Endothelial cell of umbilical vein (primary cell): ENCODE measurements around the gene GRID1. TPM values are rescaled to one million over a fixed set of nuclear protein-coding genes. Genes with fewer than 3 reads are reported as not detected.

Experiments used
- BruUV-seq: library from RNA; stranded (reverse); fragments of 400-500 nt; replicated peaks from 2 replicates; lab custom pipeline; 2021; lab: Mats Ljungman, UMichigan
- CTCF ChIA-PET: fragments of 300-600, 350-600 bp; sonication (Branson Sonifier 250); formaldehyde crosslinking; loops from one replicate; lab custom pipeline; 2021; ENCODE audit warnings: antibody characterized with exemption, inconsistent platforms; lab: Charles Lee
- POLR2A ChIA-PET: fragments of 300-600, 350-600 bp; sonication (Branson Sonifier 250); formaldehyde crosslinking; loops from one replicate; lab custom pipeline; 2021; ENCODE audit warnings: antibody characterized with exemption, inconsistent platforms; lab: Charles Lee
- DNase-seq: peaks from one replicate; pipeline ENCODE4 v3.0.0-alpha.2; 2011; ENCODE audit warnings: low read depth, low spot score
- FAIRE-seq: peaks from 2 replicates; lab custom pipeline; 2011; peaks lifted over from hg19 to GRCh38; lab: Jason Lieb, UNC
- H2AFZ ChIP-seq: 2 replicates; pipeline ENCODE4 v1.6.0; 2012; ENCODE audit warnings: low read depth, low read length, control low read depth, inconsistent platforms
- H3K27ac ChIP-seq: 2 replicates; pipeline ENCODE4 v1.5.1; 2011; ENCODE audit warnings: low read depth, mild to moderate bottlenecking, control low read depth, low read length, moderate library complexity; ENCODE audit not compliant: insufficient read depth
- H3K27me3 ChIP-seq, 2 experiments: 2 replicates each; pipeline versions ENCODE4 v1.6.0 to v1.6.1; 2011; ENCODE audit warnings: low read length in 2 of 2, mixed read lengths in 1 of 2; ENCODE audit not compliant: control insufficient read depth in 2 of 2, insufficient read depth in 2 of 2
- H3K36me3 ChIP-seq, 2 experiments: 2 replicates in 1 of 2; 3 replicates in 1 of 2; pipeline ENCODE4 v1.5.1; 2011; ENCODE audit warnings: low read length in 2 of 2, mild to moderate bottlenecking in 1 of 2, moderate library complexity in 1 of 2; ENCODE audit not compliant: control insufficient read depth in 2 of 2, insufficient read depth in 2 of 2; ENCODE audit errors: extremely low read depth in 1 of 2
- H3K4me1 ChIP-seq: 3 replicates; pipeline ENCODE4 v1.5.1; 2011; ENCODE audit warnings: mild to moderate bottlenecking, low read length; ENCODE audit not compliant: control insufficient read depth, insufficient read depth; ENCODE audit errors: extremely low read depth
- H3K4me2 ChIP-seq: 2 replicates; pipeline ENCODE4 v1.6.1; 2011; ENCODE audit warnings: low read length, control low read depth, mixed read lengths; ENCODE audit not compliant: insufficient read depth
- H3K4me3 ChIP-seq, 3 experiments: fragments of 200-600 bp in 1 of 3; sonication (generic), shearing (Covaris generic) in 1 of 3; replicated peaks in 1 of 3; 2 replicates each; pipeline ENCODE4 v1.5.1; 2011 to 2016; ENCODE audit warnings: control low read depth in 3 of 3, low read length in 3 of 3, mild to moderate bottlenecking in 2 of 3, inconsistent platforms in 1 of 3, low read depth in 1 of 3, moderate library complexity in 1 of 3; ENCODE audit not compliant: insufficient read depth in 1 of 3
- H3K79me2 ChIP-seq: 2 replicates; pipeline ENCODE4 v1.6.0; 2012; ENCODE audit warnings: low read length, inconsistent platforms; ENCODE audit not compliant: control insufficient read depth, insufficient read depth
- H3K9ac ChIP-seq: replicated peaks from 2 replicates; pipeline ENCODE3; 2011; ENCODE audit warnings: low read length, control low read depth; ENCODE audit not compliant: insufficient read depth; ENCODE audit errors: extremely low read depth
- H3K9me1 ChIP-seq: replicated peaks from 3 replicates; pipeline ENCODE4 v1.6.0; 2011; ENCODE audit warnings: mild to moderate bottlenecking, low read length; ENCODE audit not compliant: control insufficient read depth, insufficient read depth; ENCODE audit errors: extremely low read depth
- H3K9me3 ChIP-seq: replicated peaks from 2 replicates; pipeline ENCODE4 v1.5.1; 2012; ENCODE audit warnings: low read length, inconsistent platforms; ENCODE audit not compliant: control insufficient read depth, insufficient read depth
- H4K20me1 ChIP-seq: replicated peaks from 2 replicates; pipeline ENCODE3; 2011; ENCODE audit warnings: mild to moderate bottlenecking, low read length; ENCODE audit not compliant: control insufficient read depth, insufficient read depth; ENCODE audit errors: extremely low read depth
- EZH2 ChIP-seq: IDR thresholded peaks from 2 replicates; pipeline ENCODE4 v1.6.1; 2012; ENCODE audit warnings: borderline replicate concordance, low read depth, mild to moderate bottlenecking, moderate library complexity, low read length, inconsistent platforms; ENCODE audit not compliant: severe bottlenecking
- FOS ChIP-seq: IDR thresholded peaks from 2 replicates; pipeline ENCODE4 v1.6.1; 2011; ENCODE audit warnings: mild to moderate bottlenecking, low read length, moderate library complexity, borderline replicate concordance; ENCODE audit not compliant: insufficient read depth
- GATA2 ChIP-seq: IDR thresholded peaks from 2 replicates; pipeline ENCODE4 v1.7.0; 2011; ENCODE audit warnings: low read depth, mild to moderate bottlenecking, moderate library complexity, mixed read lengths, low read length; ENCODE audit not compliant: insufficient read length, insufficient read depth
- JUN ChIP-seq: IDR thresholded peaks from 2 replicates; pipeline ENCODE4 v1.6.1; 2011; ENCODE audit warnings: borderline replicate concordance, low read depth; ENCODE audit not compliant: insufficient read length, insufficient read depth
- MYC ChIP-seq: IDR thresholded peaks from one replicate; pipeline ENCODE4 v1.6.1; 2011; ENCODE audit warnings: mild to moderate bottlenecking, low read depth, low read length
- POLR2A ChIP-seq: IDR thresholded peaks from 2 replicates; pipeline ENCODE4 v1.6.1; 2012; ENCODE audit warnings: low read depth, mild to moderate bottlenecking, control low read depth, low read length
- POLR2AphosphoS5 ChIP-seq: IDR thresholded peaks from 2 replicates; pipeline ENCODE4 v1.6.1; 2012; ENCODE audit warnings: low read depth, mild to moderate bottlenecking, control low read depth, low read length, moderate library complexity; ENCODE audit not compliant: insufficient read depth
- dilution Hi-C: fragments of 300-500 bp; cut with MboI; formaldehyde crosslinking; loops from one replicate; pipeline ENCODE4 v1.15.0; 2019; ENCODE audit warnings: low sequenced_read_pairs; ENCODE audit not compliant: extremely low pct_ligation_motif_present
- intact Hi-C: fragments of 100-400 bp; cut with micrococcal nuclease; formaldehyde crosslinking; loops from one replicate; pipeline ENCODE4 v1.10.0; 2022
- polyA plus RNA-seq, 4 experiments: library from polyadenylated mRNA; depleted of rRNA in 3 of 4; stranded (reverse) in 3 of 4; unstranded in 1 of 4; fragments of >200 nt; gene quantifications; 2 replicates each; pipeline versions ENCODE4 v1.2.1 to v1.2.3, GENCODE V29; 2011 to 2012; ENCODE audit warnings: missing spikeins in 1 of 4
- total RNA-seq: library from RNA; stranded (reverse); gene quantifications from 2 replicates; pipeline ENCODE4 v1.2.3, GENCODE V29; 2021
- TF ChIP-seq, protein P1 (sequence below), 2 donors: IDR thresholded peaks; 1 replicate in 1 of 2; 2 replicates in 1 of 2; pipeline ENCODE4 v1.5.1; 2011; ENCODE audit warnings: low read length in 2 of 2, mild to moderate bottlenecking in 2 of 2, moderate library complexity in 2 of 2, control low read depth in 1 of 2, inconsistent platforms in 1 of 2, low read depth in 1 of 2; ENCODE audit not compliant: insufficient read depth in 1 of 2; ENCODE audit errors: extremely low read depth in 1 of 2
- TF ChIP-seq, protein P2 (sequence below): IDR thresholded peaks from 2 replicates; pipeline ENCODE4 v1.6.1; 2011; ENCODE audit not compliant: insufficient read depth, insufficient read length

Gene GRID1
- total and polyA plus RNA-seq, 2 donors (not counting 3 experiments of a cell fraction or from before 2014, with no cell fraction given): not detected

DNA sequence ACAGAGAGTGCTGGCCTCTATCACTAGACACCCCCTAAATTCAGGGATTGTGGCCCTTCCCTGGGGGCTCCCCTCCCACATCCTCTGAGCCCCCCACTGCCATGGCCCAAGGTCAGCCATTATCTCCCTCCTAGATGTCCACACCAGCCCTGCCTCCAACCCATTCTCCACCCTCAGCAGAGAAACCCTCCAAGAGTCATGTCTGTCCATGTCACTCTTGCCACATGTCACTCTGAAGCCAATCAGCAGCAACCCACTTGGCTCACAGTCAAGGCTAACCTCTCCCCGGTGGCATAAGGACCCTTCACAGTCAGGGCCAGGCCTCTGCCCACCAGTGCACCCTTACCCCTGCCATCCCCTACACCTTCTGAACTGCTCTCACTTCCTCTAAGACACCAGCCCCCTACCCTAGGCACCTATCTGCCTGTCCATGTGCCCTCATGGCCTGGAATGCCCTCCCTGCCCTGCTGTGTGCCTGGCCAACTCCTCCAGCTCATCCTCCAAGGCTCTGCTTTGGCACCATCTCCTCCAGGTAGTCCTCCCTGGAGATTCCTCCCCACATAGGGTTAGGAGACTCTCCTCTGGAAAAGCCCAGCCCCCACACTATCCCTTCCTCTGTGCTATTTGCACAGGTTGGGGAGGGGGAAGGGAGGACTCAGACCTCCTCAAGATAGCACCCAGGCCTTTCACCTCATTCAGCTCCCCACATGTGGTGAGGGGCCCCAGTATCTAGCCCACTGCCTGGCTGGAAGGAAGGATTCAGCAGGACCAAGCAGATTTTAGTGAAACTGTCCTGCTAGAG, 83.7 kb downstream of the GRID1 start:
- TF ChIP-seq FOS (no peak), EZH2 (no peak), POLR2AphosphoS5 (no peak), JUN (no peak), GATA2 (no peak), POLR2A (no peak), MYC (no peak)
- TF ChIP-seq, protein P1, sequence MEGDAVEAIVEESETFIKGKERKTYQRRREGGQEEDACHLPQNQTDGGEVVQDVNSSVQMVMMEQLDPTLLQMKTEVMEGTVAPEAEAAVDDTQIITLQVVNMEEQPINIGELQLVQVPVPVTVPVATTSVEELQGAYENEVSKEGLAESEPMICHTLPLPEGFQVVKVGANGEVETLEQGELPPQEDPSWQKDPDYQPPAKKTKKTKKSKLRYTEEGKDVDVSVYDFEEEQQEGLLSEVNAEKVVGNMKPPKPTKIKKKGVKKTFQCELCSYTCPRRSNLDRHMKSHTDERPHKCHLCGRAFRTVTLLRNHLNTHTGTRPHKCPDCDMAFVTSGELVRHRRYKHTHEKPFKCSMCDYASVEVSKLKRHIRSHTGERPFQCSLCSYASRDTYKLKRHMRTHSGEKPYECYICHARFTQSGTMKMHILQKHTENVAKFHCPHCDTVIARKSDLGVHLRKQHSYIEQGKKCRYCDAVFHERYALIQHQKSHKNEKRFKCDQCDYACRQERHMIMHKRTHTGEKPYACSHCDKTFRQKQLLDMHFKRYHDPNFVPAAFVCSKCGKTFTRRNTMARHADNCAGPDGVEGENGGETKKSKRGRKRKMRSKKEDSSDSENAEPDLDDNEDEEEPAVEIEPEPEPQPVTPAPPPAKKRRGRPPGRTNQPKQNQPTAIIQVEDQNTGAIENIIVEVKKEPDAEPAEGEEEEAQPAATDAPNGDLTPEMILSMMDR (IDR thresholded peaks at IDR 0.05; ENCODE audit: extremely low read depth in 1 of 2, insufficient read depth in 1 of 2, low read depth in 1 of 2, low read length in 2 of 2): no peak
- TF ChIP-seq, protein P2, sequence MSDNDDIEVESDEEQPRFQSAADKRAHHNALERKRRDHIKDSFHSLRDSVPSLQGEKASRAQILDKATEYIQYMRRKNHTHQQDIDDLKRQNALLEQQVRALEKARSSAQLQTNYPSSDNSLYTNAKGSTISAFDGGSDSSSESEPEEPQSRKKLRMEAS: no peak
- Histone ChIP-seq H3K9me1 (no peaks in the 10 kb centered on the region), H3K27me3 (no peaks in the 10 kb centered on the region), H3K4me2 (no peak overlapping the region), H3K36me3 (no peaks in the 10 kb centered on the region), H3K4me1 (no peaks in the 10 kb centered on the region), H3K79me2 (no peaks in the 10 kb centered on the region), H4K20me1 (no peaks in the 10 kb centered on the region), H2AFZ (no peak overlapping the region), H3K9ac (no peak overlapping the region), H3K27ac (no peak overlapping the region), H3K4me3 (no peak overlapping the region), H3K9me3 (no peaks in the 10 kb centered on the region)
- dilution Hi-C loops (no loop called here), intact Hi-C loops (no loop called here)
- BruUV-seq: no TSS peak
- ChIA-PET POLR2A (no interaction called here), CTCF (no interaction called here)
- DNase-seq: no peak
- no peak for FAIRE-seq
